NCI-H82 (cell line): ENCODE data around the gene MEA1.
"Not testable (repeated sequence)": the region's sequence is repeated elsewhere in the genome, so short reads cannot be mapped to it uniquely, and the experiment has no call there.

Experiments used
- DNase-seq: peaks from one replicate; lab custom pipeline; 2025; lab: John Stamatoyannopoulos, UW

MEA1 gene

GRCh38 chr6:43009124-43009523 is 4.6 kb downstream of the MEA1 start:
- peak; percentile 72 for DNase-seq

GRCh38 chr6:43007126-43007525 is 6.6 kb downstream of the MEA1 start:
- DNase-seq = no peak

- DNase-seq = no peak
Measured at GRCh38 chr6:43006251-43006650, 7.5 kb downstream of the MEA1 start.

- no peak for DNase-seq
Measured at GRCh38 chr6:43005844-43006243, 7.9 kb downstream of the MEA1 start.

- no peak for DNase-seq
Measured at GRCh38 chr6:43001843-43002242, 11.9 kb downstream of the MEA1 start.

GRCh38 chr6:42998205-42998604 is 15.5 kb downstream of the MEA1 start:
- not testable (repeated sequence) for DNase-seq

- no peak for DNase-seq
Measured at GRCh38 chr6:42996513-42996912, 17.2 kb downstream of the MEA1 start.

- DNase-seq = no peak
Measured at GRCh38 chr6:42993445-42993844, 20.3 kb downstream of the MEA1 start.

- no peak for DNase-seq
Measured at GRCh38 chr6:42989923-42990322, 23.8 kb downstream of the MEA1 start.

- DNase-seq = peak; percentile 20
Measured at GRCh38 chr6:42988486-42989020, 25.2 kb downstream of the MEA1 start.

- no peak for DNase-seq
Measured at GRCh38 chr6:42987533-42988451, 26.0 kb downstream of the MEA1 start.

GRCh38 chr6:42984924-42985475 is 28.7 kb downstream of the MEA1 start:
- DNase-seq = peak; percentile 41

- peak; percentile 100 for DNase-seq
Measured at GRCh38 chr6:42984001-42984923, 29.5 kb downstream of the MEA1 start, which contains the start of gene PPP2R5D. Gene PPP2R5D, plus strand, starts transcription at chr6:42984570. Its CDS starts 108 bp downstream, at chr6:42984678.

GRCh38 chr6:42981836-42982235 is 31.9 kb downstream of the MEA1 start:
- no peak for DNase-seq

- DNase-seq = no peak
Measured at GRCh38 chr6:42979523-42980177, 34.1 kb downstream of the MEA1 start.

- peak; percentile 99 for DNase-seq
Measured at GRCh38 chr6:42978839-42979522, 34.8 kb downstream of the MEA1 start, which contains the start of gene PEX6. Gene PEX6, minus strand, starts transcription at chr6:42979181. Its CDS starts 31 bp downstream, at chr6:42979150.

GRCh38 chr6:42978487-42978838 is 35.3 kb downstream of the MEA1 start:
- DNase-seq = peak; percentile 44

- peak; percentile 26 for DNase-seq
Measured at GRCh38 chr6:42974919-42975505, 38.7 kb downstream of the MEA1 start.

- DNase-seq = no peak
Measured at GRCh38 chr6:42973926-42974325, 39.8 kb downstream of the MEA1 start.

- DNase-seq = no peak
Measured at GRCh38 chr6:42971746-42972327, 41.9 kb downstream of the MEA1 start.
